Kasumi-1 (cell line): ENCODE measurements around the gene EEFSEC.

ENCODE experiments used
- DNase-seq, 2 experiments: peaks; one replicate each; lab custom pipeline; 2025; lab: John Stamatoyannopoulos, UW

Gene EEFSEC

GRCh38 chr3:128153156-128154041 is at the start of gene EEFSEC:
Gene EEFSEC, plus strand, starts transcription at chr3:128153481. Its CDS starts 27 bp downstream, at chr3:128153508.
- peak; percentile 78 to 81 for DNase-seq

GRCh38 chr3:128107834-128108233 is 45.4 kb upstream of the EEFSEC start:
- no peak for DNase-seq

- DNase-seq = no peak
Measured at GRCh38 chr3:128111147-128111546, 42.1 kb upstream of the EEFSEC start.

- peak; percentile 46 to 48 for DNase-seq
Measured at GRCh38 chr3:128112357-128112968, 40.8 kb upstream of the EEFSEC start.

GRCh38 chr3:128113817-128114794 is 39.2 kb upstream of the EEFSEC start:
- no peak for DNase-seq

- no peak for DNase-seq
Measured at GRCh38 chr3:128122013-128122412, 31.3 kb upstream of the EEFSEC start.

- no peak for DNase-seq
Measured at GRCh38 chr3:128123156-128123537, 30.1 kb upstream of the EEFSEC start.

- DNase-seq = peak; percentile 99 to 100
Measured at GRCh38 chr3:128123538-128124368, 29.5 kb upstream of the EEFSEC start, which contains the start of gene RUVBL1. Gene RUVBL1, minus strand, starts transcription at chr3:128123812. Its CDS starts 88 bp downstream, at chr3:128123724.

GRCh38 chr3:128127236-128127635 is 26.0 kb upstream of the EEFSEC start:
- no peak for DNase-seq

- DNase-seq = no peak
Measured at GRCh38 chr3:128128251-128128650, 25.0 kb upstream of the EEFSEC start.

GRCh38 chr3:128131897-128132646 is 21.2 kb upstream of the EEFSEC start:
- DNase-seq = no peak

GRCh38 chr3:128133273-128133883 is 19.9 kb upstream of the EEFSEC start:
- peak; percentile 42 to 61 for DNase-seq

GRCh38 chr3:128143496-128143895 is 9.8 kb upstream of the EEFSEC start:
- no peak for DNase-seq

GRCh38 chr3:128144512-128145187 is 8.6 kb upstream of the EEFSEC start:
- no peak for DNase-seq

GRCh38 chr3:128145279-128145678 is 8.0 kb upstream of the EEFSEC start:
- no peak for DNase-seq

- no peak for DNase-seq
Measured at GRCh38 chr3:128146201-128146600, 7.1 kb upstream of the EEFSEC start.

GRCh38 chr3:128149650-128150049 is 3.6 kb upstream of the EEFSEC start:
- DNase-seq = no peak

- DNase-seq = no peak
Measured at GRCh38 chr3:128151758-128152274, 1.5 kb upstream of the EEFSEC start.
